Urinary bladder (tissue), 4 donors: ENCODE measurements around the gene HFM1. TPM values are rescaled to one million over a fixed set of nuclear protein-coding genes. Genes with fewer than 3 reads are reported as not detected.
"Not testable (repeated sequence)": the region's sequence is repeated elsewhere in the genome, so short reads cannot be mapped to it uniquely, and the experiment has no call there.

Experiments
- DNase-seq: peaks from one replicate; pipeline ENCODE4 v3.0.0-alpha.2; 2015; ENCODE audit errors: extremely low spot score
- H3K27ac ChIP-seq: one replicate; pipeline ENCODE4 v1.5.1; 2013; ENCODE audit warnings: low read depth, mild to moderate bottlenecking, moderate library complexity
- H3K36me3 ChIP-seq: one replicate; pipeline ENCODE4 v1.6.1; 2013; ENCODE audit warnings: mild to moderate bottlenecking, moderate library complexity; ENCODE audit not compliant: insufficient read depth
- H3K4me1 ChIP-seq: one replicate; pipeline ENCODE4 v1.6.1; 2013; ENCODE audit warnings: mild to moderate bottlenecking, moderate library complexity; ENCODE audit not compliant: insufficient read depth
- H3K4me3 ChIP-seq: one replicate; pipeline ENCODE4 v1.5.1; 2013; ENCODE audit warnings: low read depth, low read length
- WGBS: extraction: QIAGEN DNeasy Blood & Tissue Kit; methylation state at CpG from one replicate; pipeline ENCODE4 v1.1.7; 2013; 5-methylcytosine and 5-hydroxymethylcytosine counted together
- polyA plus RNA-seq: library from polyadenylated mRNA; stranded (reverse); fragments of 200-250 nt; gene quantifications from one replicate; pipeline ENCODE4 v1.2.3, GENCODE V29; 2013
- total RNA-seq: library from RNA; depleted of rRNA; stranded (reverse); fragments of >200 nt; gene quantifications from one replicate; pipeline ENCODE4 v1.2.3, GENCODE V29; 2014
- donor health status: healthy with polysubstance abuse.
- donor health status: healthy.

Gene HFM1
- total and polyA plus RNA-seq, 2 donors, result 0.77 to 27.5 TPM

DNA sequence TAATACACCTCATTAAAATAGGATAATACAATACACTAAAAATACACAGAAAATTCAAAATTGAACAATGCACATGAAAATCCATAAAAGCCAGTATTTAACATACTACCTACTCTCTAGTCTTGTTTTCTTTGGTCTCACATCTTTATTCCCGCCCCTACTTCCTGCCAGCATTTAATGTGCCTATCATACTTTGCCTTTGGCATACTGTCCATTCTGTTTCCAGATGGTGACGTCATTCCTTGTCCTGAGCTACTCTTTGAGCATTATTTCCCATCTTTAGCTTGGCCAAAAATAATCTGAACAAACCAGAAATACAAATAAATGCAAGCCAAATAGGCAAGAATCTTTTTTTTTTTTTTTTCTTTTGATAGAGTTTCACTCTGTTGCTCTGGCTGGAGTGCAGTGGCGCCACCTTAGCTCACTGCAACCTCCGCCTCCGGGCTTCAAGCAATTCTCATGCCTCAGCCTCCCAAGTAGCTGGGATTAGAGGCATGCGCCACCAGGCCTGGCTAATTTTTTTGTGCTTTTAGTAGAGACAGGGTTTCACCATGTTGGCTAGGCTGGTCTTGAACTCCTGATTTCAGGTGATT lies 4.4 kb downstream of the HFM1 start:
- H3K36me3 ChIP-seq, result no peaks in the 10 kb centered on the region
- H3K4me3 ChIP-seq, result no peak overlapping the region
- H3K4me1 ChIP-seq, result no peaks in the 10 kb centered on the region
- no peak for DNase-seq
- H3K27ac ChIP-seq, result no peak overlapping the region
- 86% methylated on average over 6 of the region's 6 CpGs for WGBS

DNA sequence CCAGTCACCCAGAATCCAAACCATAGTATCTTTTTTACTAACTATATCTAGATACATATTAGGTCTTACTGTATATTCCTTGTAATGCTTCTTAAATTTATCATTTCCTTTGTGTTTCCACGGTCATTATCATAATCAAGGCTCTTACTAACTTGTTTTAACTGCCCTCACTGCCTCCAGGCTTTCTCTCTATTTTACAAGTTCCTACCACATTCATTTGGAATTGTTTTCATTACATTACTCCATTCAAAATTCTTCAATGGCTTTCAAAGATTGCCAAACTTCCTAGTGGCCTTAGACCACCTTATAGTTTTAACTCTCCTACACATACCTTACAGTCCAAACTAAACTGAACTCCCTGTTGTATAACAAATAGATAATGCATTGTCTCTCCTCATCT lies 6.3 kb downstream of the HFM1 start:
- H3K36me3 ChIP-seq, result no peaks in the 10 kb centered on the region
- no peaks in the 10 kb centered on the region for H3K4me1 ChIP-seq
- no peak for DNase-seq
- H3K27ac ChIP-seq, result no peak overlapping the region
- 58% methylated on average over 1 of the region's 1 CpG for WGBS
- no peak overlapping the region for H3K4me3 ChIP-seq

DNA sequence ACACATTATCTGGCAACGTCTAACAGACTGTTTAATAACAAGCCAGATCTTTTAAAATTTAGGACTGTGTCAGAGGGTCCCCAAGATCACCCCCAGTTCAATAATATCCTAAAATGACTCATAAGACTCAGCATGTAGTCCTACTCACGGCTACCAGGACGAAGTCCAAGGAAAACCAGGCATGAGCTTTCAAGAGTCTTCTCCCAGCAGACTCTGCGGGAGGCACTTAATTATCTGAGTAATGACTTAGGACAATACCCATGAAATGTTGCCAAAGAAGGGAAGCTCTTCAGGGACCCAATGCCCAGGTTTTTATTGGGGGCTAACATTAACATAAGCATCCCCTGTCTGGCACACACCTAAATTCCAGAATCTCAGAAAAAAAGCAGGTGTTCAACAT lies 7.0 kb downstream of the HFM1 start:
- Histone ChIP-seq H3K27ac (no peak overlapping the region), H3K36me3 (no peaks in the 10 kb centered on the region), H3K4me3 (no peak overlapping the region), H3K4me1 (no peaks in the 10 kb centered on the region)
- no peak for DNase-seq
- 32% methylated on average over 4 of the region's 4 CpGs for WGBS

DNA sequence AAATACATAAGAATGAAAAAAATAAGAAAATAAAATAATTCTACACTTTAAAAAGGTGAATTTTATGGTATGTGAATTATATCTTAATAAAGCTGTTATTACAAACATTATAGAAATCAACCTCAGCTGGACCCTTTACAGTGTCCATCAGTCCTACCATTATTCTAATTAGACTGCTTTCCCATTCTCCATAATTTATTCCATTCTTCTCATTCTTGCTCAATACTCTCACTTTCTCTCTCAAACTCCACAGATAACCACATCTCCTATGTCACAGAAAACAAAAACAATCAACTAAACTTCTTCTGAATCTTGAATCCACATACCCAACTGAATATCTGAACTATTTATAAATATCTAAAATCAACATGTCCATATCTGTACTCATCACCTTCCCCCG lies 11.6 kb downstream of the HFM1 start:
- 78% methylated on average over 1 of the region's 1 CpG for WGBS

DNA sequence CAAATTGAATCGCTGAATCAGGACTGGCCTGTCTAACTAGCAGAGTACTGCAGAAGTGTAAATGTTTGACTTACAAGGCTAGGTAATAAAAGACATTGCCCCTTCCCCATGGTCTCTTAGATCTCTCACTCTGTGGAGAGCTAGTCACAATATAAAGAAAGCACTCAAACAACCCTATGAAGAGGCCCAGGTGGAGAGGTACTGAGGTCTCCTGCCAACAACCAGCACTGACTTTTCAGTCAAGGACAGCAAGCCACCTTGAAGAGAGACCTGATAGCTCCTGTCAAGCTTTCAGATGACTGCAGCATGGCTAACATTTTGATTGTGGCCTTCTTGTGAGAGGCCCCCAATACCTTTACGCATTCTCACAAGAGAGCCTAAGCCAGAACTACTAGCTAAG lies 18.5 kb downstream of the HFM1 start:
- Histone ChIP-seq H3K4me3 (no peak overlapping the region), H3K27ac (no peak overlapping the region), H3K36me3 (no peaks in the 10 kb centered on the region), H3K4me1 (no peaks in the 10 kb centered on the region)
- no peak for DNase-seq
- 74% methylated on average over 2 of the region's 2 CpGs for WGBS

More for the DNA sequence above, 11.6 kb downstream of the HFM1 start:
- Histone ChIP-seq H3K36me3 (no peaks in the 10 kb centered on the region), H3K4me1 (no peaks in the 10 kb centered on the region), H3K4me3 (no peak overlapping the region), H3K27ac (no peak overlapping the region)
- DNase-seq, result no peak

DNA sequence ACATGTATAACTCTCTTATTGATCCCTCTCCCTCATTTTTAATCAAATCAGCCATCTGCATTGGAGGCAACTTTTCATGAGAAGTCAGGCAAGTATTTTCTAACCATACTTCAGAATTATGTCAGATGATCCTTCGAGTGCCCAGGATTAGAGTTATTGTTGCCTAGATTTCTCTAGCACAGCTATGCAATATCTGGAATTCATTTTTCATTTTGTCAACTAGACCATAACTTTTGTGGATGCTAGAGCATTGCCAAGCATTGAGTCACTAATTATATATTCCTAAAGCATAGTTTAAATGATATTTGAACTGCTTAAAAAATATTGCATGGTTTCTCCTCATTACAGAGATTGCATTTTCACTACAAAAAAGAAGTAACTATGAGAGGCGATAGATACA lies 21.2 kb downstream of the HFM1 start:
- H3K27ac ChIP-seq, result no peak overlapping the region
- H3K4me1 ChIP-seq, result no peaks in the 10 kb centered on the region
- no peaks in the 10 kb centered on the region for H3K36me3 ChIP-seq
- DNase-seq, result no peak
- H3K4me3 ChIP-seq, result no peak overlapping the region
- WGBS, result 66% methylated on average over 2 of the region's 2 CpGs

DNA sequence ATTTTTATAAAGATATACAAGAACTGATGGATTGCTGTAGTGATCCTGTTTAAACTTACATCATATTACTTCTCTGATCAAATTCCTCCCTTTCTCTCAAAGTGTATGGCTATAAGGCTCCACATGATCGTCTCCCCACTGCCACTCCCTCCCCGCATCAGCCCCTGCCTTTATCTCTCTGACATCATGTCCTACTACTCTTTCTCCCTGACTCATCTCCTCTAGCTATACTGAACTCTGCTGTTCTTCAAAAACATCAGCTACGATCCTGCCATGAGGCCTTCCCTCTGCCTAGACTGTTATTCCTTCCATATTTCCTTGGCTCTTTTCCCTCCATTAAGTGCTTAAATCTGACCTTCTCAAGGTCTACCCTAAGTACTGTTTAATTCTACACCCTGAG lies 22.8 kb downstream of the HFM1 start:
- DNase-seq, result no peak
- no peak overlapping the region for H3K4me3 ChIP-seq
- H3K4me1 ChIP-seq, result no peaks in the 10 kb centered on the region
- no peak overlapping the region for H3K27ac ChIP-seq
- WGBS, result 74% methylated on average over 3 of the region's 3 CpGs
- H3K36me3 ChIP-seq, result no peaks in the 10 kb centered on the region

DNA sequence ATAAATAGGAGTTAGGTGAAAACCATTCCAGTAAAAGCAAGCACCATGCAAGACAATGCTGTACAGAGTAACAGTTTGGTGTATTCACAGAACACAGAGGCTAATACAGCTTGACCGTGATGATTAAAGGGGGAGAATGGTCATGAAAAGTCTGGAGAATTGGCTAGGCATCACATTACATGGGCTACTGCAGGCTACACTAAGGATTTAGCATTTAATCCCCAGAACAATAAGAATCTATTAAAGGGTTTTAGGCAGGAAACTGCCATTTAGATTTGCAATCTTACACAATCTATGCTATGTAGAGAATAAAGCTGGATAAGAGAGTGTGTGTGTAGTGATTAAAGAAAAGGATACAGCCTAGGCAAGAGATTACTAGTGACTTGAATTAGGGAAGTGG lies 30.6 kb downstream of the HFM1 start:
- Histone ChIP-seq H3K36me3 (peaks cover 2% of the 10 kb centered on the region), H3K27ac (no peak overlapping the region), H3K4me3 (no peak overlapping the region), H3K4me1 (no peaks in the 10 kb centered on the region)
- 71% methylated on average over 1 of the region's 1 CpG for WGBS
- no peak for DNase-seq

DNA sequence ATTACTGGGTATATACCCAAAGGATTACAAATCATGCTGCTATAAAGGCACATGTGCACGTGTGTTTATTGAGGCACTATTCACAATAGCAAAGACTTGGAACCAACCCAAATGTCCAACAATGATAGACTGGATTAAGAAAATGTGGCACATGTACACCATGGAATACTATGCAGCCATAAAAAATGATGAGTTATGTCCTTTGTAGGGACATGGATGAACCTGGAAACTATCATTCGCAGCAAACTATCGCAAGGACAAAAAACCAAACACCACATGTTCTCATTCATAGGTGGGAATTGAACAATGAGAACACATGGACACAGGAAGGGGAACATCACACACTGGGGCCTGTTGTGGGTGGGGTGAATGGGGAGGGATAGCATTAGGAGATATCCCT lies 32.4 kb downstream of the HFM1 start:
- H3K4me1 ChIP-seq, DNase-seq, H3K36me3 ChIP-seq, H3K4me3 ChIP-seq, H3K27ac ChIP-seq: not testable (repeated sequence)
- 95% methylated on average over 3 of the region's 3 CpGs for WGBS

DNA sequence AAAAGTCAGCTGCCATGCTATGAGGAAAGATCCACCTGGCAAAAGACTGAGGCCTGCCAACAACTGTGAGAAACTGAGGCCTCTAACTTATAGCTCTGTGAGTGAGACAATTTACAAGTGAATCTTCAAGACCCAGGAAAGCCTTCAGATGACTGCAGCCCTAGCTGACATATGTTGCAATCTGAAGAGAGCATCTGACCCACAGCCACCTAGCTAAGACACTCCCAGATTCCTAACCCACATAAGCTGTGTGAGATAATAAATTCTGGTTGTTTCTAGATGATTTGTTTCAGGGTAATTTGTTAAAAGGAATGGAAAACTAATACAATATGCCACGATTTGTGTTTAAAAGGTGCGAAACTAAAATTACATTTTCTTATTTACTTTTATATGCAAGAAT lies 55.1 kb downstream of the HFM1 start:
- H3K36me3 ChIP-seq, result peaks cover 1% of the 10 kb centered on the region
- H3K27ac ChIP-seq, result no peak overlapping the region
- 92% methylated on average over 2 of the region's 2 CpGs for WGBS
- H3K4me1 ChIP-seq, result no peaks in the 10 kb centered on the region
- no peak for DNase-seq
- no peak overlapping the region for H3K4me3 ChIP-seq

DNA sequence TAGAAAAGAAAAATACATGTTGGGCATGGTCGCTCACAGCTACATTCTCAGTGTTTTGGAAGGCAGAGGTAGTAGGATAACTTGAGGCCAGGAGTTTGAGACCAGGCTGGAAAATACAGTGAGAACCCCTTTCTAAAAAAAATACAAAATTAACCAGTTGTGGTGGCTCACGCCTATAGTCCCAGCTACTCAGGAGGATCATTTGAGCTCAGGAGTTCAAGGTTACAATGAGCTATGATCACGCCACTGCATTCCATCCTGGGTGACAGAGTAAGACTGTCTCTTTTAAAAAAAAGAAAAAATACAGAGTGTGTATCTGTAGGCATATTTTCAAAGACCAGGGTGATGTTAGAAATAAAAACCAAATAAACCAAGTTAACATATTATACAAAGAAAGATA lies 57.8 kb downstream of the HFM1 start:
- H3K36me3 ChIP-seq, result no peaks in the 10 kb centered on the region
- DNase-seq, result no peak
- 95% methylated on average over 3 of the region's 3 CpGs for WGBS
- H3K4me1 ChIP-seq, result no peaks in the 10 kb centered on the region
- H3K27ac ChIP-seq, result no peak overlapping the region
- H3K4me3 ChIP-seq, result no peak overlapping the region

DNA sequence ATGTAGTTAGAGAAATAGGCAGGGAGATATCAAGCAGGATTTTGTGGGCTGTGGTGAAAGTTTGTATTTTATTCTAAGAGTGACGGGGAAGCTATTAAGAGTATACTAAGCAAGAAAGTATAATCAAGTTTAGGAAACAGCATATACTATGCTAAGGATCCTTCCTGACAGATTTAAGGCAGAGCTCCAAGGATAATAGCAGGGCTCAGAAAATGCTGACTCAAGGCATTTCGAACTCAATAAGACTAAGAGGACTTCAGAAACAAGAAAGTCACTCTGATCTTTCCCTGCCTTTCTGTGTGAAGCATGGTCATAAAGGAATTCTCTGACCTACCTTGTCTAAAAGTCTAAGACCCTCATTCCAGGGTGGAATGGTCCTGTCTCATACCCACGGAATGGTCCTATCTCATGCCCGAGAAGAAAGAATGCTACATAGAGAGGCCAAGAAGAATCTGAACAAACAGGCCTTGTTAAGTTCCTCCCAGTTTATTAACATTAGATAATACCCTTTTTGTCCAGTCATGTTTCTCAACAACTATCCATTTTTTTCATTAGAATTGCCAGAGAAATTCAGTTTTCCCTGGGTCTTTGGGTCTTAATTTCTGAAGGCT lies 59.1 kb downstream of the HFM1 start:
- H3K27ac ChIP-seq, result no peak overlapping the region
- no peaks in the 10 kb centered on the region for H3K36me3 ChIP-seq
- peak; percentile 8 for DNase-seq
- H3K4me1 ChIP-seq, result no peaks in the 10 kb centered on the region
- H3K4me3 ChIP-seq, result no peak overlapping the region
- WGBS, result 62% methylated on average over 4 of the region's 4 CpGs

DNA sequence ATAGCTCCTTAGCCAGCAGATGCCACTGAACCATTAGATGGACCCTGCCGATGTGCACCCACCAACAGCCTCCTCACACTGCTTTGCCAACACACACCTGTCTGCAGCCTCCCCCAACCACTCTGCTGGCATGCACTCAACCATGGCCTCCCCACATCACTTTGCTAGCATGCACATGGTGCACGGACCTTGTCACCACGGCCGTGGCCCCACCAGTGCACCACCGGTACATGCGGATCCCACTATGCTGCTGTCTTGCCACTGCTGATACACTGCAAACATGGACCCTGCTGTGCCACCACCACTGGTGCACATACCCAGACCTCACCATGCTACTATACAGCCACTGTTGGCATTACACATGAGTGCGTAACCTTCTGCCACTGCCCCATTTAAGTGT lies 66.1 kb downstream of the HFM1 start:
- Histone ChIP-seq H3K27ac (no peak overlapping the region), H3K36me3 (no peaks in the 10 kb centered on the region), H3K4me1 (no peaks in the 10 kb centered on the region), H3K4me3 (no peak overlapping the region)
- WGBS, result 98% methylated on average over 7 of the region's 7 CpGs
- no peak for DNase-seq

DNA sequence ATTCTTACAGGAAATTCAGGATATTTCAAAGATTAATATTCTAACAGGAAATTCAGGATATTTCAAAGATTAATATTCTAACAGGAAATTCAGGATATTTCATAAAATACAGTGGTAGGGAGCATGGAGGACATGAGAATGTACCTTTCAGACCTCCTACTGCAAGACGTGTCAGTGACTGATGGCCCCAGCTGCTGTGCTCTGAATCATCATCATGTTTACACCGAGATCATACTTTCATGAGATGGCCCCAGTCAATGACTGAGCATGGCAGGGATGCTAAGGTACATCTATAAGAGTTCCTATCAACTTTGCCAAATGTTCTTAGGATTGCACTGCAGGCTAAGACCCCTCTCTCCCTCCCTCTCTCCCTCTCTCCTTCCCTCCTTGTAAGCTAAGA lies 69.0 kb downstream of the HFM1 start:
- Histone ChIP-seq H3K36me3 (no peaks in the 10 kb centered on the region), H3K4me1 (no peaks in the 10 kb centered on the region), H3K27ac (no peak overlapping the region), H3K4me3 (no peak overlapping the region)
- WGBS, result 60% methylated on average over 2 of the region's 2 CpGs
- DNase-seq, result no peak

DNA sequence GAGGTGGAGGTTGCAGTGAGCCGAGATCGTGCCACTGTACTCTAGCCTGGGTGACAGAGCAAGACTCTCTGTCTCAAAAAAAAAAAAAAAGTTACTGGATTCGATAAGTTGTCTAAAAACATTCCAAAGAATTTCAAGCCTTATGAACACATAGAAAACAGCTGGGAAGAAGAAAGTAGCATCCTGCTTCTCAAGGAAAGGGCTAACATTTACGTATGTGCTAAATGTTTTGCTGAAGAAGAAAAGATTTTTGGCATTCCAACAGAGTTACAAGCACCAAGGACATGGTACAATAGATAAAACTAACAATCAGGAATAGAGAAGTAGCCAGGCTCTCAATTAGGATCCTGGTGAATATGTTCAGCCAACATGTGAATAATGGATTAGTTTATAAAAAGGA lies 69.8 kb downstream of the HFM1 start:
- Histone ChIP-seq H3K4me1 (no peaks in the 10 kb centered on the region), H3K36me3 (no peaks in the 10 kb centered on the region)
- WGBS, result 79% methylated on average over 4 of the region's 4 CpGs

More for the DNA sequence above, 69.8 kb downstream of the HFM1 start:
- no peak for DNase-seq
- H3K27ac ChIP-seq, result no peak overlapping the region
- no peak overlapping the region for H3K4me3 ChIP-seq
